ENCODE measurements around the gene ZEB2.

The ZEB2 gene

GRCh38 chr2:144515696-144516410 lies 4.1 kb downstream of the ZEB2 start:
- no peak overlapping the region for H3K4me3 ChIP-seq (ENCODE audit: low read length)
- no peak for DNase-seq (ENCODE audit: low read depth, low spot score)

DNA sequence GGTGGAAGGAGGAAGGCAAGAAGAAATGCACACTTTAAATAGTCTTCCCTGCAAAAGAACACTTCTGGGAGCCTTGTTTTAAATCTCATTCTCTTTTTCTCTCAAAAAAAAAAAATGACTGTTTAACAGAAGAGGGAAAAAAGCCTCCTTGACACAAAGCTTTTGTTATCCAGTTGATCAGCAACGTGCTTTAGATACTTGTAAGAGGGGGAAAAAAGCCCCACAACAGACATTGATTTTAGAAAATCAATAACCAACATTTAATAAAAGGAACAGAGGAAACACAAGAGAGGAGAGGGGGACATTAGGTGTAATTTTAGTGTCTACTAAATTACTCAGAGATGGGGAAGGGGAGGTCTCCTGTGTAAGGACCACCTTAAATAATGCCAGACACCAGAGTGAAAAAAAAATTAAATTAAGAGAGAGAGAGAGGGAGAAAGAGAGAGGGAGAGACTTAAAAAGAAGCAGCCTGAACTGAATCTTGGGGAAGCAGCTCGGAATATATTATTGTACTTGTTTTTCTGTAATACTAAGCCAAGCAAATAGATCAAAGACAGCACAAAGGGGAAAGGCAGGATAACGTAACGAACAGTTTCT lies 4.7 kb downstream of the ZEB2 start:
- no peak for DNase-seq (ENCODE audit: low read depth, low spot score)
- H3K4me3 ChIP-seq (ENCODE audit: low read length), result no peak overlapping the region

- no peak for DNase-seq (ENCODE audit: low read depth, low spot score)
- no peak overlapping the region for H3K4me3 ChIP-seq (ENCODE audit: low read length)
These were observed 5.3 kb downstream of the ZEB2 start for GRCh38 chr2:144514616-144515091.

- H3K4me3 ChIP-seq (ENCODE audit: low read length), result no peak overlapping the region
- DNase-seq (ENCODE audit: low read depth, low spot score), result no peak
These were observed 6.4 kb downstream of the ZEB2 start for GRCh38 chr2:144513388-144514101.

DNA sequence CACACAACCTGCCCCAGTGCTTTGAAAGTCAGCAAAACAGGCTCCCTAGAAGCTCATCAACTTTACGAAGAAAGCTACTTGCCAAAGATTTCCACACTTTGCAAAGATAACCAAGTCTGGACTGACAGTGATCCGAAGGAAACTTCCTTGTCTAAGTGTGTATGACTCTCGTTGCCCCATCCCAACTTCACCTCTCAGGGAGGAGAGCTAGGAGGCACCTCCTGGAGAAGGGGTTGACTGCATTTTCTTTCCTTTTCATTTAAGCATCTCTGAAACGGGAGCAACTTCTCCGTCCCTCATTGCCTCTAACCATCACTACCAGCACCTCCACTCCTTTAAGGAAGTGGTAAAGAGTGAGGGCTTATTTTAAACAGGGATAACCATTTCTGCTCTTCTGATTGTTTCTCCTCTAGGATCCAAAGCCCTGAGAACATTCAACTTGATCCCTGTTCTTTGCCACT lies 7.0 kb downstream of the ZEB2 start:
- no peak for DNase-seq (ENCODE audit: low read depth, low spot score)
- H3K4me3 ChIP-seq (ENCODE audit: low read length), result no peak overlapping the region

- DNase-seq (ENCODE audit: low read depth, low spot score), result no peak
- no peak overlapping the region for H3K4me3 ChIP-seq (ENCODE audit: low read length)
These were observed 7.4 kb downstream of the ZEB2 start for GRCh38 chr2:144512470-144512869.

DNA sequence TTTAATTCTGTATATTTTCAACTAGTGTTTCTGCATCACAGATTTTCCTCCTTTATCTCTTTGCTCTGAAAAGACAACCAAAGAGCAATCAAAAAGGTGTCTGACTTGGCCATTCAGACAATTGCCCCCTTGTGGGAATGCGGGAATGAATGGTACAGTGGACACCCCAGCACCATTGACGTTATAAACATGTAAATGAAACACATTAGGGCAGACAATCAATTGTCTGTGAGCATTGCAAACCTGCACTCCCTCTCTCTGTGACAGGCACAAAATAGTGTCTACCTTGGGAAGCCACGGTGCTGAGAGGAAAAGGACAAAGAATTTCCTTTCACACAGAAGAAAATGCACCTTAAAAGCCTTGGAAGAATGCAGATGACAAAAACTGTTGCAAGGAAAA lies 8.0 kb downstream of the ZEB2 start:
- no peak overlapping the region for H3K4me3 ChIP-seq (ENCODE audit: low read length)
- no peak for DNase-seq (ENCODE audit: low read depth, low spot score)

- H3K4me3 ChIP-seq (ENCODE audit: low read length), result no peak overlapping the region
- no peak for DNase-seq (ENCODE audit: low read depth, low spot score)
These were observed 8.6 kb downstream of the ZEB2 start for GRCh38 chr2:144511226-144511810.

GRCh38 chr2:144510294-144510991 lies 9.5 kb downstream of the ZEB2 start:
- DNase-seq (ENCODE audit: low read depth, low spot score), result no peak
- H3K4me3 ChIP-seq (ENCODE audit: low read length), result no peak overlapping the region

DNA sequence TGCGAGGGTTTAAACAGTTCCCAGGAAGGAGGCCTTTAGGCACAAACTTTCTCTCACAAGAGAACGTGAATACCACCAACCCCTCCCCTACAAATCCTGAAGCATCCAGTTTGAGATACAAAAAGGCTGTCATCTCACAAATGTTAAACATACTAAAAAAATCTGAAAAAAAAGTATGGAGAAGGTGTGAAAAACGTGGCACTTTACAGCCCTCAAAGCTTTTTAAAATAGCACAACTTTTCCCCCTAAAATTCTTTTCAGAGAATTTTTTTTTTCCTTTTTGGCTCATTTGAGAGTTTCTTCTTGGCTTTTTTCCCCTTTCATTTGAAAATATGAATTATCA lies 10.1 kb downstream of the ZEB2 start:
- no peak overlapping the region for H3K4me3 ChIP-seq (ENCODE audit: low read length)
- no peak for DNase-seq (ENCODE audit: low read depth, low spot score)

GRCh38 chr2:144509001-144509878 lies 10.7 kb downstream of the ZEB2 start:
- H3K4me3 ChIP-seq (ENCODE audit: low read length), result no peak overlapping the region

DNA sequence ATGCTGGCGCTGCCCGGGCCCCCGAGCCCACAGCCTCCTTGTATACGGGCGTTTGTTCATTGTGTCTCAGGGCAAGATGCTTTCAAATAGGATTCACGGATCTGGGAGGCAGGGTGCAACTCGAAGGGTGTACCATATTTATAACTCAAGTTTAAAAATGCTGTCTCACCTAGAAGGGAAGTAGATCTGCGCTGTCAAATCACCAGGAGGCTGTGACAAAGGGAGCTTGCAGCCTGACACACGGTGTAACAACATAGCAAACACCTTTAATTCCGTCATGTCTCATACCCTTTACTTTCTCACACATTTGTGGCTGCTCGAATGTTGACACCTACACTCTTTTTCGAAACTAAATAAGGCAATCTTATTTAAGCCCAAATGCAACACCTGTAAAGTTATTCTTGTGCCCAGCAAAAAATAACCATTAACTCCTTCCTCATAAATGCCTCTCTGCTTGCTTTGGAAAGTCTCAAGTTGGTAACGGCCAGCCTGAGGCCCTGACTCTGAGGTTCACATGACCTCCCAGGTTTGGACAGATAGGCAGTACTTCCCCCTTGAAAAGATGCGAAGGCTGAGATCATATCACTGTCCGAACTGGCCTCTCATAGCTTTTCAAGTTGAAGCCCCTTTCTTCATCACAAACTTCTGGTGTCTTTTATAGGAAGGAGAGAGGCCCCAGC lies 11.6 kb downstream of the ZEB2 start:
- DNase-seq (ENCODE audit: low read depth, low spot score), result no peak
- no peak overlapping the region for H3K4me3 ChIP-seq (ENCODE audit: low read length)

More at GRCh38 chr2:144509001-144509878, 10.7 kb downstream of the ZEB2 start:
- no peak for DNase-seq (ENCODE audit: low read depth, low spot score)

DNA sequence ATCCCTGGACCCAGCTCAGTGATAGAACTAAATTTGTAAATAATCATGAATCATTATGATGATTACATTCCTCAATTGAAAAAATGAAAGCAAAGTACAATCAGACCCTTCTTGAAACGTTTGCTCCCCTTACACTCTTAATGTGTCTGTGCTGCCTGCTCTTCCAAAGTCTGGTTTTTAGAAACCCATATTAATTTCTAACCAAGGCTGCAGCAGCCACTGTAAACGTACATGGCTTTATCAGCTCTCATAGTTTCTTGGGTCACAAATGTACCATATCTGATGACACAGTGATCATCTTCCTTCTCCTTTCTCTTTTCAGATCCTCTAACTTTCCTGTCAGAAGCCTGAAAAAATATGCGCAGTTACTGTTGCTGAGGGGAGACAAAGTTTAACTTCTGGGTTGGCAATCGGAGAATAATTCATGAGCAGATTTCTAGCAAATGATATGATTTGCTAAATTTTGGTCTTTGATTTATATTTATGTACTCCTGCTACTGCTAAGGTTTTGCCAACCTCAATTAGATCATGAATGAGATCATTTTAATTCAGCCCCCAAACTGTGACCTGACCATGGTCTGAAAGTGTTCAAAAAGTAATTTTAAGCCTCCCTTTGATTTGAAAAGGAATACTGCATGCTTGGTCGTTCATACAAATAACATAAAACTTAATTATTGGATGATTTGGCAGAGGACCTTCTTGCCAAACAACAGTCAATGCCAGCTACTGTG lies 12.3 kb downstream of the ZEB2 start:
- H3K4me3 ChIP-seq (ENCODE audit: low read length), result no peak overlapping the region
- DNase-seq (ENCODE audit: low read depth, low spot score), result no peak

DNA sequence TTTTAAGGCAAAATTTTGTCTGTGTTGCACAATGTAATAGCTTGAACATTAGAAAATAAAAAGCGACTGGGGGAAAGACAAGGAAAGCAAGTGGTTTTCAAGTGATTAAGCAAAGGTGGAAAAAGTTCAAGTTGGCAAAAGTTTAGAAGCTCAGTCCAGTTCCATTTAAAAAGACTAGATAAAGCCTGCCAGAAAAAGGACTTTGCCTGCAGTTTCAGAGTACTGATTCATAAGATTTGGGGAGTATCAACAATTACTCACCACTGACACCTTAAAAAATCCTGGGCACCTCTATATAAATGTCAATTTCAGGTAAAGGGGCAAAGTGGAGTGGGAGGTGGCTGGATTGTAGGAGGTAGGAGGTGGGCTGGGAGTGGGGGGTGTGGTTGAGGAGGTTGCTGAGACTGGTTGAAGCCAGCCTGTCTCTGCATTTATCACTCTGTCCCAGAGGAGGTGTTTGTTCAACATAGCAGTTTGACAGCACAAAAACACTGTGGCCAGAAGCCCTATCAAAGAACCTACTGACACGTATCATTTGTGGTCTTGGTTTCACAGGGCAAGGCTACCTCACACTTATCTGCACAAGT lies 14.6 kb downstream of the ZEB2 start:
- no peak for DNase-seq (ENCODE audit: low read depth, low spot score)
- no peak overlapping the region for H3K4me3 ChIP-seq (ENCODE audit: low read length)

GRCh38 chr2:144504218-144504641 lies 15.7 kb downstream of the ZEB2 start:
- no peak for DNase-seq (ENCODE audit: low read depth, low spot score)
- no peak overlapping the region for H3K4me3 ChIP-seq (ENCODE audit: low read length)

DNA sequence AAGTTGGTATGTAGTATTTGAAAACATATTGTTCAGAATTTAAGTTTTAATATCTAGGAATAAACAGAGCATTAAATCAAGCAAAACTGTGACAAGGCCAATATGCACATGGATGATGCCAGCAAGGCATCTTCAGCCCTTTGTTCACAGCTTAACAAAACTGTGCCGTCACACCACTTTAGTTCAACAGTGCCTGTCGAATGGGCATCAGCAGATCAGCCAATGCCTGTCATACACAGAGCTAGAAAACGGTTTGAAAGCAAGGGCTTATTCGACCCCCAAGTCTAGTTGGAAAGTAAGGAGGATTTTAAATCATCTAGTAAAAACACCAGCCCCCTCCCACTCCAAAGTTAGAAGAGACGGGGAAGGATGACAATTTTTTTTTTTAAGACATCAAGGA lies 16.7 kb downstream of the ZEB2 start:
- no peak overlapping the region for H3K4me3 ChIP-seq (ENCODE audit: low read length)
- DNase-seq (ENCODE audit: low read depth, low spot score), result no peak

GRCh38 chr2:144502369-144502768 lies 17.6 kb downstream of the ZEB2 start:
- no peak overlapping the region for H3K4me3 ChIP-seq (ENCODE audit: low read length)
- no peak for DNase-seq (ENCODE audit: low read depth, low spot score)
